ENCODE data around the gene EDARADD. TPM values are rescaled to one million over a fixed set of nuclear protein-coding genes. Genes with fewer than 3 reads are reported as not detected.
"Not testable (repeated sequence)": the region's sequence is repeated elsewhere in the genome, so short reads cannot be mapped to it uniquely, and the experiment has no call there.

EDARADD gene
- total RNA-seq, 1 donor from 2014 or later: 4.2 TPM

- H3K36me3 ChIP-seq (ENCODE audit: control insufficient read depth, insufficient read depth, low read length): no peaks in the 10 kb centered on the region
- no peak for DNase-seq (ENCODE audit: low read depth)
- H3K27me3 ChIP-seq (ENCODE audit: control insufficient read depth, insufficient read depth, low read length): no peaks in the 10 kb centered on the region
- no peak for TF ChIP-seq CTCF (IDR thresholded peaks at IDR 0.05; ENCODE audit: insufficient read depth, low read length, poor library complexity, severe bottlenecking)
- H3K4me3 ChIP-seq (ENCODE audit: low read depth, low read length): no peak overlapping the region
Observed at GRCh38 chr1:236455243-236455642, 61.2 kb downstream of the EDARADD start.

GRCh38 chr1:236457775-236458174 is 63.7 kb downstream of the EDARADD start:
- no peak for DNase-seq (ENCODE audit: low read depth)
- TF ChIP-seq CTCF (IDR thresholded peaks at IDR 0.05; ENCODE audit: insufficient read depth, low read length, poor library complexity, severe bottlenecking): no peak
- no peaks in the 10 kb centered on the region for H3K36me3 ChIP-seq (ENCODE audit: control insufficient read depth, insufficient read depth, low read length)

GRCh38 chr1:236458996-236459395 is 64.9 kb downstream of the EDARADD start:
- no peak for DNase-seq (ENCODE audit: low read depth)
- Histone ChIP-seq H3K36me3 (ENCODE audit: control insufficient read depth, insufficient read depth, low read length) (no peaks in the 10 kb centered on the region), H3K4me3 (ENCODE audit: low read depth, low read length) (no peak overlapping the region), H3K27me3 (ENCODE audit: control insufficient read depth, insufficient read depth, low read length) (no peaks in the 10 kb centered on the region)
- TF ChIP-seq CTCF (IDR thresholded peaks at IDR 0.05; ENCODE audit: insufficient read depth, low read length, poor library complexity, severe bottlenecking): no peak

More at GRCh38 chr1:236457775-236458174, 63.7 kb downstream of the EDARADD start:
- Histone ChIP-seq H3K4me3 (ENCODE audit: low read depth, low read length) (no peak overlapping the region), H3K27me3 (ENCODE audit: control insufficient read depth, insufficient read depth, low read length) (no peaks in the 10 kb centered on the region)

GRCh38 chr1:236460103-236460502 is 66.0 kb downstream of the EDARADD start:
- Histone ChIP-seq H3K4me3 (ENCODE audit: low read depth, low read length) (no peak overlapping the region), H3K27me3 (ENCODE audit: control insufficient read depth, insufficient read depth, low read length) (no peaks in the 10 kb centered on the region), H3K36me3 (ENCODE audit: control insufficient read depth, insufficient read depth, low read length) (no peaks in the 10 kb centered on the region)
- TF ChIP-seq CTCF (IDR thresholded peaks at IDR 0.05; ENCODE audit: insufficient read depth, low read length, poor library complexity, severe bottlenecking): no peak
- DNase-seq (ENCODE audit: low read depth): no peak

GRCh38 chr1:236464197-236464596 is 70.1 kb downstream of the EDARADD start:
- H3K4me3 ChIP-seq (ENCODE audit: low read depth, low read length); DNase-seq (ENCODE audit: low read depth); H3K36me3 ChIP-seq (ENCODE audit: control insufficient read depth, insufficient read depth, low read length); H3K27me3 ChIP-seq (ENCODE audit: control insufficient read depth, insufficient read depth, low read length): not testable (repeated sequence)

- Histone ChIP-seq H3K36me3 (ENCODE audit: control insufficient read depth, insufficient read depth, low read length) (no peaks in the 10 kb centered on the region), H3K27me3 (ENCODE audit: control insufficient read depth, insufficient read depth, low read length) (no peaks in the 10 kb centered on the region), H3K4me3 (ENCODE audit: low read depth, low read length) (no peak overlapping the region)
- DNase-seq (ENCODE audit: low read depth): no peak
- TF ChIP-seq CTCF (IDR thresholded peaks at IDR 0.05; ENCODE audit: insufficient read depth, low read length, poor library complexity, severe bottlenecking): no peak
Observed at GRCh38 chr1:236465231-236465958, 71.3 kb downstream of the EDARADD start.

All from kidney epithelial cell (primary cell).